OCI-LY7 (cell line): ENCODE data around the gene PRKD3.

Experiments
- CTCF ChIP-seq: fragments of 200-600 bp; sonication (generic); conservative IDR thresholded peaks from 2 replicates; pipeline ENCODE4 v1.5.1; 2014; ENCODE audit warnings: mild to moderate bottlenecking, antibody characterized with exemption, low read length, moderate library complexity, mixed read lengths
- EZH2phosphoT487 ChIP-seq: fragments of 200-600 bp; sonication (generic); IDR thresholded peaks from 2 replicates; pipeline ENCODE4 v1.6.1; 2018; ENCODE audit warnings: low read depth, borderline replicate concordance, mild to moderate bottlenecking, mixed run types, antibody characterized with exemption, low read length, moderate library complexity, mixed read lengths

- TF ChIP-seq CTCF (no peak), EZH2phosphoT487 (no peak)
These were observed 33.0 kb downstream of the PRKD3 start for GRCh38 chr2:37291680-37292079.
